Muscle layer of colon (tissue), 2 donors: ENCODE results near the gene NLRP1.

Experiments
- H3K27ac ChIP-seq: one replicate; pipeline ENCODE4 v1.7.0; 2013; ENCODE audit warnings: low read depth, mild to moderate bottlenecking, low read length, moderate library complexity
- H3K27me3 ChIP-seq, 2 donors: one replicate each; pipeline ENCODE4 v1.7.0; 2013; ENCODE audit warnings: low read length in 2 of 2, mild to moderate bottlenecking in 2 of 2; ENCODE audit not compliant: insufficient read depth in 2 of 2, control insufficient read depth in 1 of 2
- H3K36me3 ChIP-seq: one replicate; pipeline ENCODE4 v1.7.0; 2013; ENCODE audit warnings: mild to moderate bottlenecking, low read length; ENCODE audit not compliant: insufficient read depth
- H3K4me1 ChIP-seq: one replicate; pipeline ENCODE4 v1.7.0; 2013; ENCODE audit warnings: mild to moderate bottlenecking, low read length; ENCODE audit not compliant: insufficient read depth
- H3K4me3 ChIP-seq, 2 donors: one replicate each; pipeline ENCODE4 v1.7.0; 2013; ENCODE audit warnings: low read length in 2 of 2, low read depth in 1 of 2, mild to moderate bottlenecking in 1 of 2, moderate library complexity in 1 of 2
- H3K9ac ChIP-seq: one replicate; pipeline ENCODE4 v1.7.0; 2013; ENCODE audit warnings: low read length
- H3K9me3 ChIP-seq: one replicate; pipeline ENCODE4 v1.7.0; 2013; ENCODE audit warnings: mild to moderate bottlenecking, low read length
- donor health status: abdominal sarcoma.
- donor health status: Adenocarcinoma of cecum.

The NLRP1 gene

GRCh38 chr17:5509482-5509881, 74.8 kb downstream of the NLRP1 start:
- Histone ChIP-seq H3K4me1 (no peaks in the 10 kb centered on the region), H3K9me3 (no peaks in the 10 kb centered on the region), H3K27me3 (no peaks in the 10 kb centered on the region), H3K36me3 (no peaks in the 10 kb centered on the region), H3K27ac (no peak overlapping the region), H3K4me3 (no peak overlapping the region), H3K9ac (no peak overlapping the region)

- no peaks in the 10 kb centered on the region for H3K4me1 ChIP-seq
These were observed 75.5 kb downstream of the NLRP1 start for GRCh38 chr17:5508810-5509209.

GRCh38 chr17:5506307-5506706, 78.0 kb downstream of the NLRP1 start:
- no peaks in the 10 kb centered on the region for H3K27me3 ChIP-seq

More at GRCh38 chr17:5508810-5509209, 75.5 kb downstream of the NLRP1 start:
- H3K27me3 ChIP-seq, result no peaks in the 10 kb centered on the region
- no peaks in the 10 kb centered on the region for H3K36me3 ChIP-seq
- no peak overlapping the region for H3K27ac ChIP-seq
- no peak overlapping the region for H3K4me3 ChIP-seq
- no peaks in the 10 kb centered on the region for H3K9me3 ChIP-seq
- H3K9ac ChIP-seq, result no peak overlapping the region

GRCh38 chr17:5502552-5502951, 81.8 kb downstream of the NLRP1 start:
- no peak overlapping the region for H3K4me3 ChIP-seq
- no peak overlapping the region for H3K9ac ChIP-seq
- peaks cover 8% of the 10 kb centered on the region for H3K4me1 ChIP-seq
- no peaks in the 10 kb centered on the region for H3K9me3 ChIP-seq
- H3K36me3 ChIP-seq, result no peaks in the 10 kb centered on the region
- H3K27me3 ChIP-seq, result peaks cover 0 to 7% of the 10 kb centered on the region in 2 donors
- no peak overlapping the region for H3K27ac ChIP-seq

More at GRCh38 chr17:5506307-5506706, 78.0 kb downstream of the NLRP1 start:
- no peak overlapping the region for H3K4me3 ChIP-seq
- no peak overlapping the region for H3K9ac ChIP-seq
- H3K36me3 ChIP-seq, result no peaks in the 10 kb centered on the region
- H3K27ac ChIP-seq, result no peak overlapping the region
- no peaks in the 10 kb centered on the region for H3K9me3 ChIP-seq
- no peaks in the 10 kb centered on the region for H3K4me1 ChIP-seq

- Histone ChIP-seq H3K4me3 (no peak overlapping the region), H3K27me3 (peaks cover 0 to 11% of the 10 kb centered on the region in 2 donors), H3K4me1 (peaks cover 8% of the 10 kb centered on the region), H3K9me3 (no peaks in the 10 kb centered on the region), H3K27ac (no peak overlapping the region), H3K36me3 (no peaks in the 10 kb centered on the region), H3K9ac (no peak overlapping the region)
These were observed 82.6 kb downstream of the NLRP1 start for GRCh38 chr17:5501685-5502084.

GRCh38 chr17:5500589-5501391, 83.5 kb downstream of the NLRP1 start:
- peak overlapping the region; percentile 44 for H3K27ac ChIP-seq
- peak overlapping the region; percentile 58 to 70 for H3K4me3 ChIP-seq
- no peaks in the 10 kb centered on the region for H3K36me3 ChIP-seq
- H3K9me3 ChIP-seq, result no peaks in the 10 kb centered on the region
- H3K9ac ChIP-seq, result no peak overlapping the region
- H3K4me1 ChIP-seq, result peaks cover 8% of the 10 kb centered on the region
- H3K27me3 ChIP-seq, result peaks cover 0 to 11% of the 10 kb centered on the region in 2 donors

GRCh38 chr17:5500247-5500588, 84.1 kb downstream of the NLRP1 start:
- Histone ChIP-seq H3K4me1 (peaks cover 8% of the 10 kb centered on the region), H3K27me3 (peaks cover 0 to 11% of the 10 kb centered on the region in 2 donors), H3K36me3 (no peaks in the 10 kb centered on the region), H3K27ac (no peak overlapping the region), H3K9me3 (no peaks in the 10 kb centered on the region), H3K4me3 (peak overlapping the region; percentile 58 to 70), H3K9ac (no peak overlapping the region)

- no peak overlapping the region for H3K9ac ChIP-seq
- no peak overlapping the region for H3K27ac ChIP-seq
- no peaks in the 10 kb centered on the region for H3K9me3 ChIP-seq
- H3K27me3 ChIP-seq, result peaks cover 0 to 11% of the 10 kb centered on the region in 2 donors
- peak overlapping the region; percentile 58 to 70 for H3K4me3 ChIP-seq
- H3K4me1 ChIP-seq, result peaks cover 8% of the 10 kb centered on the region
- H3K36me3 ChIP-seq, result no peaks in the 10 kb centered on the region
These were observed 84.7 kb downstream of the NLRP1 start for GRCh38 chr17:5499476-5500231.

GRCh38 chr17:5492970-5493369, 91.3 kb downstream of the NLRP1 start:
- Histone ChIP-seq H3K27me3 (peaks cover 0 to 5% of the 10 kb centered on the region in 2 donors), H3K36me3 (peaks cover 13% of the 10 kb centered on the region), H3K9me3 (no peaks in the 10 kb centered on the region), H3K4me3 (no peak overlapping the region), H3K9ac (no peak overlapping the region), H3K4me1 (peaks cover 2% of the 10 kb centered on the region), H3K27ac (no peak overlapping the region)

GRCh38 chr17:5488752-5489151, 95.6 kb downstream of the NLRP1 start:
- Histone ChIP-seq H3K36me3 (peaks cover 21% of the 10 kb centered on the region), H3K4me3 (no peak overlapping the region), H3K4me1 (peaks cover 20% of the 10 kb centered on the region), H3K9me3 (no peaks in the 10 kb centered on the region), H3K27ac (no peak overlapping the region), H3K27me3 (no peaks in the 10 kb centered on the region), H3K9ac (no peak overlapping the region)

- no peaks in the 10 kb centered on the region for H3K9me3 ChIP-seq
These were observed 97.8 kb downstream of the NLRP1 start, which contains the start of gene MIS12 for GRCh38 chr17:5486206-5487124. TSS of gene MIS12 (plus strand) at chr17:5486566. CDS start at chr17:5488863, 2,297 bp downstream.

More at GRCh38 chr17:5486206-5487124, 97.8 kb downstream of the NLRP1 start, which contains the start of gene MIS12:
- H3K36me3 ChIP-seq, result peaks cover 28% of the 10 kb centered on the region
- H3K9ac ChIP-seq, result peak within 1 kb of the TSS; percentile 97
- H3K27me3 ChIP-seq, result no peaks in the 10 kb centered on the region
- peak within 1 kb of the TSS; percentile 96 for H3K4me3 ChIP-seq
- peaks cover 20% of the 10 kb centered on the region for H3K4me1 ChIP-seq
- peak within 1 kb of the TSS; percentile 94 for H3K27ac ChIP-seq
